GM19324 (cell line): ENCODE measurements around the gene ZFAND2B.
A peak's percentile ranks its signal among the peaks of the same experiment; 100 is the strongest.

Experiments used
- ATAC-seq: cut with Tn5 transposase; IDR thresholded peaks from one replicate; pipeline ENCODE4 v1.9.1; 2021; ENCODE audit warnings: mild to moderate bottlenecking, moderate library complexity; ENCODE audit not compliant: unreplicated experiment, low FRiP score

ZFAND2B gene

GRCh38 chr2:219219784-219220532 lies 13.4 kb downstream of the ZFAND2B start:
- ATAC-seq, result no peak

GRCh38 chr2:219220652-219221402 lies 14.2 kb downstream of the ZFAND2B start:
- no peak for ATAC-seq

GRCh38 chr2:219221957-219222518 lies 15.5 kb downstream of the ZFAND2B start:
- no peak for ATAC-seq

- no peak for ATAC-seq
Measured at GRCh38 chr2:219223831-219224610, 17.4 kb downstream of the ZFAND2B start.

- no peak for ATAC-seq
Measured at GRCh38 chr2:219225350-219225749, 18.8 kb downstream of the ZFAND2B start.

- no peak for ATAC-seq
Measured at GRCh38 chr2:219228041-219228910, 21.7 kb downstream of the ZFAND2B start.

- ATAC-seq, result peak; percentile 7
Measured at GRCh38 chr2:219228911-219229304, 22.3 kb downstream of the ZFAND2B start.

- ATAC-seq, result peak; percentile 98
Measured at GRCh38 chr2:219229305-219230058, 22.9 kb downstream of the ZFAND2B start, which contains the start of the genes ANKZF1 and ATG9A. Gene ANKZF1 (plus strand): TSS chr2:219229806. CDS start chr2:219230258, 452 bp downstream. Gene ATG9A (minus strand): TSS chr2:219229636. CDS start chr2:219228024, 1,612 bp downstream.

- ATAC-seq, result no peak
Measured at GRCh38 chr2:219230059-219230540, 23.5 kb downstream of the ZFAND2B start.

- ATAC-seq, result no peak
Measured at GRCh38 chr2:219234331-219234730, 27.7 kb downstream of the ZFAND2B start.

GRCh38 chr2:219243291-219243761 lies 36.7 kb downstream of the ZFAND2B start:
- ATAC-seq, result no peak

GRCh38 chr2:219244789-219245147 lies 38.2 kb downstream of the ZFAND2B start:
- ATAC-seq, result no peak

- ATAC-seq, result peak; percentile 69
Measured at GRCh38 chr2:219245148-219245898, 38.7 kb downstream of the ZFAND2B start, which contains the start of the genes GLB1L and STK16. Gene GLB1L (minus strand): TSS chr2:219245444. CDS start chr2:219243573, 1,871 bp downstream. Gene STK16 (plus strand): TSS chr2:219245479. CDS start chr2:219246000, 521 bp downstream.

- ATAC-seq, result no peak
Measured at GRCh38 chr2:219245899-219246230, 39.3 kb downstream of the ZFAND2B start.

- no peak for ATAC-seq
Measured at GRCh38 chr2:219246559-219246958, 40.0 kb downstream of the ZFAND2B start.

GRCh38 chr2:219247678-219248642 lies 41.4 kb downstream of the ZFAND2B start:
- no peak for ATAC-seq

- no peak for ATAC-seq
Measured at GRCh38 chr2:219248845-219249202, 42.2 kb downstream of the ZFAND2B start.
